SK-N-SH treated with all-trans-retinoic acid at 6 μM for 48 hours (cell line): Measurements from ENCODE around the gene PODXL.

Source experiments
- ATAC-seq: fragments of 200-7000 bp; cut with Tn5 transposase; 3 replicates; pipeline ENCODE4 v1.9.1; 2020; ENCODE audit warnings: mild to moderate bottlenecking, moderate library complexity
- ARNTL ChIP-seq: fragments of 450-650 bp; formaldehyde crosslinking; IDR thresholded peaks from 2 replicates; pipeline ENCODE4 v1.5.0; 2020; ENCODE audit warnings: low read depth, mild to moderate bottlenecking, moderate library complexity, borderline replicate concordance
- CREB5 ChIP-seq: fragments of 250-450 bp; sonication (Bioruptor Pico); IDR thresholded peaks from 2 replicates; pipeline ENCODE4 v1.5.1; 2020; ENCODE audit warnings: low read depth, mild to moderate bottlenecking, moderate library complexity
- CSDC2 ChIP-seq: fragments of 250-450 bp; sonication (Bioruptor Pico); IDR thresholded peaks from 2 replicates; pipeline ENCODE4 v1.5.0; 2020; ENCODE audit warnings: mild to moderate bottlenecking, moderate library complexity
- CSRNP3 ChIP-seq: fragments of 250-450 bp; sonication (Bioruptor Pico); IDR thresholded peaks from 2 replicates; pipeline ENCODE4 v1.5.1; 2021; ENCODE audit warnings: mild to moderate bottlenecking, moderate library complexity
- ESRRG ChIP-seq: fragments of 250-450 bp; sonication (Bioruptor Pico); IDR thresholded peaks from 2 replicates; pipeline ENCODE4 v1.6.1; 2021; ENCODE audit warnings: mild to moderate bottlenecking
- GLIS3 ChIP-seq: fragments of 250-450 bp; sonication (Bioruptor Pico); IDR thresholded peaks from 2 replicates; pipeline ENCODE4 v1.5.0; 2020; ENCODE audit warnings: mild to moderate bottlenecking, moderate library complexity
- ISL1 ChIP-seq: fragments of 250-450 bp; sonication (Bioruptor Pico); IDR thresholded peaks from 2 replicates; pipeline ENCODE4 v2.1.2; 2022; ENCODE audit warnings: mild to moderate bottlenecking, moderate library complexity
- OSR1 ChIP-seq: fragments of 250-450 bp; sonication (Bioruptor Pico); IDR thresholded peaks from 2 replicates; pipeline ENCODE4 v1.8.0; 2022; ENCODE audit warnings: moderate library complexity, mild to moderate bottlenecking, inconsistent platforms
- PATZ1 ChIP-seq: fragments of 250-450 bp; sonication (Bioruptor Pico); IDR thresholded peaks from 2 replicates; pipeline ENCODE4 v1.8.0; 2020; ENCODE audit warnings: mild to moderate bottlenecking, moderate library complexity, borderline replicate concordance
- POU6F1 ChIP-seq: fragments of 250-450 bp; sonication (Bioruptor Pico); IDR thresholded peaks from 2 replicates; pipeline ENCODE4 v1.8.0; 2021; ENCODE audit warnings: low read depth, mild to moderate bottlenecking, moderate library complexity, borderline replicate concordance
- PPARA ChIP-seq: fragments of 250-450 bp; sonication (Bioruptor Pico); IDR thresholded peaks from 2 replicates; pipeline ENCODE4 v1.5.0; 2020; ENCODE audit warnings: mild to moderate bottlenecking, borderline replicate concordance
- RARB ChIP-seq: fragments of 250-450 bp; sonication (Bioruptor Pico); IDR thresholded peaks from 2 replicates; pipeline ENCODE4 v1.8.0; 2021; ENCODE audit warnings: mild to moderate bottlenecking, moderate library complexity
- TCF4 ChIP-seq: fragments of 250-450 bp; sonication (Bioruptor Pico); IDR thresholded peaks from 2 replicates; pipeline ENCODE4 v1.8.0; 2021; ENCODE audit warnings: mild to moderate bottlenecking, moderate library complexity, borderline replicate concordance
- TOX ChIP-seq: fragments of 250-450 bp; sonication (Bioruptor Pico); IDR thresholded peaks from 2 replicates; pipeline ENCODE4 v1.8.0; 2021; ENCODE audit warnings: mild to moderate bottlenecking, moderate library complexity, borderline replicate concordance
- ZC3H10 ChIP-seq: fragments of 250-450 bp; sonication (Bioruptor Pico); IDR thresholded peaks from 2 replicates; pipeline ENCODE4 v1.5.1; 2021; ENCODE audit warnings: mild to moderate bottlenecking, moderate library complexity
- ZFP3 ChIP-seq: fragments of 250-450 bp; sonication (Bioruptor Pico); IDR thresholded peaks from 2 replicates; pipeline ENCODE4 v1.5.0; 2020; ENCODE audit warnings: mild to moderate bottlenecking, moderate library complexity
- ZFP30 ChIP-seq: fragments of 450-650 bp; formaldehyde crosslinking; IDR thresholded peaks from 2 replicates; pipeline ENCODE4 v1.5.0; 2022; ENCODE audit warnings: mild to moderate bottlenecking, moderate library complexity
- ZNF565 ChIP-seq: fragments of 450-650 bp; formaldehyde crosslinking; conservative IDR thresholded peaks from 2 replicates; pipeline ENCODE4 v1.5.0; 2020; ENCODE audit warnings: low read depth, mild to moderate bottlenecking, moderate library complexity
- ZNF70 ChIP-seq: fragments of 450-650 bp; formaldehyde crosslinking; IDR thresholded peaks from 2 replicates; pipeline ENCODE4 v1.5.0; 2020; ENCODE audit warnings: mild to moderate bottlenecking, moderate library complexity

PODXL gene

GRCh38 chr7:131554880-131555516, 1.4 kb downstream of the PODXL start (continued):
- TF ChIP-seq CREB5 (CRISPR knock-in tag), result no peak

GRCh38 chr7:131553931-131554330, 2.5 kb downstream of the PODXL start:
- TF ChIP-seq GLIS3 (CRISPR knock-in tag), result no peak
- TF ChIP-seq ZNF565 (CRISPR knock-in tag), result no peak
- no peak for TF ChIP-seq OSR1 (CRISPR knock-in tag)
- no peak for ATAC-seq

- TF ChIP-seq ESRRG (CRISPR knock-in tag) (no peak), GLIS3 (CRISPR knock-in tag) (no peak), OSR1 (CRISPR knock-in tag) (no peak), ZFP30 (no peak), CSDC2 (no peak), ZNF565 (CRISPR knock-in tag) (no peak), RARB (no peak), TOX (CRISPR knock-in tag) (no peak), CREB5 (CRISPR knock-in tag) (no peak), CSRNP3 (CRISPR knock-in tag) (no peak), POU6F1 (CRISPR knock-in tag) (no peak)
- no peak for ATAC-seq
These were observed 4.4 kb downstream of the PODXL start for GRCh38 chr7:131552053-131552452.

GRCh38 chr7:131550846-131551245, 5.6 kb downstream of the PODXL start:
- no peak for ATAC-seq
- no peak for TF ChIP-seq TCF4 (CRISPR knock-in tag)
- no peak for TF ChIP-seq POU6F1 (CRISPR knock-in tag)
- no peak for TF ChIP-seq ZFP3 (CRISPR knock-in tag)
- TF ChIP-seq ZNF70 (CRISPR knock-in tag), result no peak
- no peak for TF ChIP-seq TOX (CRISPR knock-in tag)
- no peak for TF ChIP-seq PPARA (CRISPR knock-in tag)

- ATAC-seq, result no peak
- no peak for TF ChIP-seq ZFP3 (CRISPR knock-in tag)
- no peak for TF ChIP-seq ZC3H10
- no peak for TF ChIP-seq CSDC2
- TF ChIP-seq CSRNP3 (CRISPR knock-in tag), result no peak
- TF ChIP-seq POU6F1 (CRISPR knock-in tag), result no peak
- no peak for TF ChIP-seq GLIS3 (CRISPR knock-in tag)
- no peak for TF ChIP-seq ESRRG (CRISPR knock-in tag)
- TF ChIP-seq TCF4 (CRISPR knock-in tag), result no peak
- TF ChIP-seq PATZ1, result no peak
- no peak for TF ChIP-seq ISL1 (CRISPR knock-in tag)
- TF ChIP-seq ZNF70 (CRISPR knock-in tag), result no peak
- TF ChIP-seq PPARA (CRISPR knock-in tag), result no peak
- no peak for TF ChIP-seq RARB
- no peak for TF ChIP-seq ZNF565 (CRISPR knock-in tag)
- TF ChIP-seq ARNTL (CRISPR knock-in tag), result no peak
- no peak for TF ChIP-seq ZFP30
- TF ChIP-seq OSR1 (CRISPR knock-in tag), result no peak
These were observed 8.1 kb downstream of the PODXL start for GRCh38 chr7:131548371-131548770.
